ENCODE data around the gene DYNC1I1. TPM values are rescaled to one million over a fixed set of nuclear protein-coding genes. Genes with fewer than 3 reads are reported as not detected.

Gene DYNC1I1
- total and polyA plus RNA-seq, 2 experiments from 2014 or later: 20.6 to 24.4 TPM

- Histone ChIP-seq H3K27ac (no peak overlapping the region), H3K9me3 (ENCODE audit: low read depth) (no peaks in the 10 kb centered on the region), H3K4me1 (ENCODE audit: low read depth) (no peaks in the 10 kb centered on the region), H3K4me3 (no peak overlapping the region), H3K27me3 (no peaks in the 10 kb centered on the region), H3K36me3 (peaks cover 4% of the 10 kb centered on the region)
- no peak for TF ChIP-seq CTCF (IDR thresholded peaks at IDR 0.05; ENCODE audit: low read depth, low read length)
- DNase-seq (ENCODE audit: low read depth in 1 of 2, low spot score in 1 of 2): no peak
Observed at GRCh38 chr7:96021568-96021967, 249.2 kb downstream of the DYNC1I1 start.

- no peak overlapping the region for H3K4me3 ChIP-seq
- no peaks in the 10 kb centered on the region for H3K9me3 ChIP-seq (ENCODE audit: low read depth)
- no peaks in the 10 kb centered on the region for H3K4me1 ChIP-seq (ENCODE audit: low read depth)
- no peak for TF ChIP-seq CTCF (IDR thresholded peaks at IDR 0.05; ENCODE audit: low read depth, low read length)
- no peak for DNase-seq (ENCODE audit: low read depth in 1 of 2, low spot score in 1 of 2)
- H3K27me3 ChIP-seq: no peaks in the 10 kb centered on the region
- peaks cover 4% of the 10 kb centered on the region for H3K36me3 ChIP-seq
- H3K27ac ChIP-seq: no peak overlapping the region
Observed at GRCh38 chr7:96023387-96023786, 251.0 kb downstream of the DYNC1I1 start.

GRCh38 chr7:96026010-96026409, 253.7 kb downstream of the DYNC1I1 start:
- no peak overlapping the region for H3K4me3 ChIP-seq
- no peak for DNase-seq (ENCODE audit: low read depth in 1 of 2, low spot score in 1 of 2)
- peaks cover 4% of the 10 kb centered on the region for H3K36me3 ChIP-seq
- H3K27me3 ChIP-seq: no peaks in the 10 kb centered on the region
- H3K9me3 ChIP-seq (ENCODE audit: low read depth): no peaks in the 10 kb centered on the region
- no peak for TF ChIP-seq CTCF (IDR thresholded peaks at IDR 0.05; ENCODE audit: low read depth, low read length)
- no peak overlapping the region for H3K27ac ChIP-seq
- no peaks in the 10 kb centered on the region for H3K4me1 ChIP-seq (ENCODE audit: low read depth)

GRCh38 chr7:96026611-96027010, 254.3 kb downstream of the DYNC1I1 start:
- Histone ChIP-seq H3K36me3 (no peaks in the 10 kb centered on the region), H3K27me3 (no peaks in the 10 kb centered on the region), H3K4me3 (no peak overlapping the region), H3K9me3 (ENCODE audit: low read depth) (no peaks in the 10 kb centered on the region), H3K27ac (no peak overlapping the region), H3K4me1 (ENCODE audit: low read depth) (no peaks in the 10 kb centered on the region)
- DNase-seq (ENCODE audit: low read depth in 1 of 2, low spot score in 1 of 2): no peak
- TF ChIP-seq CTCF (IDR thresholded peaks at IDR 0.05; ENCODE audit: low read depth, low read length): no peak

- DNase-seq (ENCODE audit: low read depth in 1 of 2, low spot score in 1 of 2): no peak
- Histone ChIP-seq H3K4me1 (ENCODE audit: low read depth) (no peaks in the 10 kb centered on the region), H3K27me3 (no peaks in the 10 kb centered on the region), H3K27ac (no peak overlapping the region), H3K9me3 (ENCODE audit: low read depth) (no peaks in the 10 kb centered on the region), H3K4me3 (no peak overlapping the region), H3K36me3 (peaks cover 4% of the 10 kb centered on the region)
- no peak for TF ChIP-seq CTCF (IDR thresholded peaks at IDR 0.05; ENCODE audit: low read depth, low read length)
Observed at GRCh38 chr7:96028729-96029128, 256.4 kb downstream of the DYNC1I1 start.
